ENCODE results near the gene ZMYND10.

ZMYND10 gene

GRCh38 chr3:50300681-50301254 lies 44.8 kb downstream of the ZMYND10 start:
- DNase-seq, result no peak

- DNase-seq, result peak; percentile 82
Observed at GRCh38 chr3:50299929-50300680, 45.4 kb downstream of the ZMYND10 start.

- DNase-seq, result no peak
Observed at GRCh38 chr3:50299638-50299928, 45.9 kb downstream of the ZMYND10 start.

DNA sequence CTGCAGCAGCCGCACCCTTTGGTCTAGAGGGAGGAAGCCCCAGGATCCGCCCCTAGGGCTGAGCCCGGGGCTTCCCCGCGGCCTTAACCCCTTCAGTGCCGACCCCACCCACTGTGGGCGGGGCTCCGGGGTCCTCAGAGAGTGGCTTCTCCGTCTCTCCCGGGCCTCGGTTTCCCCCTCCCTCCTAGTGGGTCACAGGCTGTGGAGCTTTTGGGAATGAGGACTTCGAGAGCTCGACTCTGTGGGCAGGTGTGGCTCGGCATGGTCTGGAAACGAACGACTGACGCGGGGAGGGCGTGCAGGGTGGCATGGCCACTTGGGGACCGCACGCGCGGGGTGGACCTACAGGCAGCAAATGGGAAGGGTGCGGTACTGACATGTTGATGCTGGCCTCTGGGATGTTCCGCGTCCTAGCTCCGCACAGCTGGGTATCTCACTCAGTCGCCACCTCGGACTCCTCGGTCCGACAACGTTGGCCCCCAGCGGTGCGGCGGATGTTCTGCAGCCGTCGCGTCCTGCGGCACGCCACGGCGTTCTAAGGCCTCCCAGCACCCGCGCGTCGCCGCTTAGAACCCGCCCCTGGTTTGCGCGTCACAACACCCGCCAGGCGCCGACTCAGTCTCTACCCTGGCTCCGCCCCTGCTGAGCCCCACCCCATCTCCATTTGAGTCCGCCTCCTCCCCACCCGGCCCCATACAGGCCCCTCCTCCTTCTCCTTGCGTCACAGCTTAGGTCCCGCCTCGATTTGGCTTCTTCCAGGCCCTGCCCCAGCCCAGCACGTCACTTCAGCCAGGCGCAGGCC lies 46.5 kb downstream of the ZMYND10 start, which contains the start of the genes HYAL3 and NAA80:
Gene HYAL3 (minus strand): TSS at position 570 of the 802 bp plus-strand sequence. CDS start 3,803 bp downstream, outside the sequence.
Gene NAA80 (minus strand): TSS at position 570 of the 802 bp plus-strand sequence. CDS start 1,942 bp downstream, outside the sequence.
- DNase-seq, result peak; percentile 100

GRCh38 chr3:50297896-50298725 lies 47.4 kb downstream of the ZMYND10 start:
- DNase-seq, result no peak

DNA sequence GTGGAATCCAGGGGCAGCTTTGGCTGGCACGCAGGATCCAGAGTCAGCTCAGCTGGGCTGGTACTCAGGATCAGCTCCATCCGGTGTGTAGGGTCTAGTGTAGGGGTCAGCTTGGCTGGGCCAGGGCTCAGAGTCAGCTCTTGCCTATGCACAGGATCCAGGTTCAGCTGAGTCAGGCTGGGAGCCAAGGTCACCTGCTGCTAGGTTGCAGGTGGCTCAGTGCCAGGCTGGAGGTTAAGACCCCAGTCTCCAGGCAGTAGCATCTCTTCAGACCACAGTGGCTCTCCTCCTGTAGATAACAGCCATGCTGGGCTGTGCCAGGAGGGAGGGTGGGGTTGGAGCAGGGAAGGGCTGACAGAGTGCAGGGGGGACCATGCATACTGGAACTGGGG lies 48.2 kb downstream of the ZMYND10 start:
- no peak for DNase-seq

DNA sequence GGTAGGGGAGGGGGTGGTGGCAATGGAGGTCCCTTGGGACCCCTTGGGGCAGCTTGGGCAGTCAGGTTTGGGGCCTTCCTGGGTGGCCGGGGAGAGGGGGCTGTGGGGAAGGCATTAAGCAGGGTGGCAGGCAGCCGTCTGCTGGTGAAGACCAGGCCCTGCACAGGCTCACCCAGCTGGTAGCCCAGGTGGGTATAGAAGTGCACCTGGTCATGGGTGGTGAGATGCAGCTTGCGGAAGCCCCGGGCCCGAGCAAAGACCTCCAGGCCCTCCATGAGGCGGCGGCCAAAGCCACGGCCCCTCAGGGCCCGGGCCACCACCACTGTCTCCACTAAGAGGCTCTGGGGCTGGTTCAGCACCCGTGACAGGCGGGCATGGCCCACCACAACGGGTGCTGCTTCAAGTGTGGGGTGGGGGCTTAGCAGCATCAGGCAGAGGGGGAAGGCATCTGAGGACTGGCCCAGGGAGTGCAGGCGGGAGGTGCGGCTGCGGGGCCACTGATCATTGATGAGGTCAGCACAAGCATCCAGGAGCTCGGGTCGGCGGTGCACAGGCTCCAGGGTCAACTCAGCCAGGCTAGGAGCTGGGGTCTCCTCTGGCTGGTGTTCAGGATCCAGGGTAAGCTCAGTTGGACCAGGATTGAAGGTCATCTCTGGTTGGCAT lies 48.7 kb downstream of the ZMYND10 start:
- DNase-seq, result no peak

- DNase-seq, result no peak
Observed at GRCh38 chr3:50295553-50296431, 49.7 kb downstream of the ZMYND10 start.

GRCh38 chr3:50294492-50295403 lies 50.8 kb downstream of the ZMYND10 start:
- no peak for DNase-seq

DNA sequence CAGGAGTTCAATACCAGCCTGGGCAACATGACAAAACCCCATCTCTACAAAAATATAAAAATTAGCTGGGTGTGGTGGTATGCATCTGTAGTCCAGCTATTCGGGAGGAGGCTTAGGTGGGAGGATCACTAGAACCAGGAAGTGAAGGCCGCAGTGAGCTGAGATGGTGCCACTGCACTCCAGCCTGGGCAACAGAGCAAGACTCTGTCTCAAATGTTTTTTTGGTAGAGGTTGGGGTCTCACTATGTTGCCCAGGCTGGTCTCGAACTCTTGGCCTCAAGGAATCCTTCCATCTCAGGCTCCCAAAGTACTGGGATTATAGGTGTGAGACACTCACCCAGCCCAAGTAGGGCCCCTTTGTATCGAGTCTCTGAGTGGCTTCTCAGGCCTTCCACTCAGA lies 51.4 kb downstream of the ZMYND10 start:
- no peak for DNase-seq

- no peak for DNase-seq
Observed at GRCh38 chr3:50293079-50293801, 52.3 kb downstream of the ZMYND10 start.

DNA sequence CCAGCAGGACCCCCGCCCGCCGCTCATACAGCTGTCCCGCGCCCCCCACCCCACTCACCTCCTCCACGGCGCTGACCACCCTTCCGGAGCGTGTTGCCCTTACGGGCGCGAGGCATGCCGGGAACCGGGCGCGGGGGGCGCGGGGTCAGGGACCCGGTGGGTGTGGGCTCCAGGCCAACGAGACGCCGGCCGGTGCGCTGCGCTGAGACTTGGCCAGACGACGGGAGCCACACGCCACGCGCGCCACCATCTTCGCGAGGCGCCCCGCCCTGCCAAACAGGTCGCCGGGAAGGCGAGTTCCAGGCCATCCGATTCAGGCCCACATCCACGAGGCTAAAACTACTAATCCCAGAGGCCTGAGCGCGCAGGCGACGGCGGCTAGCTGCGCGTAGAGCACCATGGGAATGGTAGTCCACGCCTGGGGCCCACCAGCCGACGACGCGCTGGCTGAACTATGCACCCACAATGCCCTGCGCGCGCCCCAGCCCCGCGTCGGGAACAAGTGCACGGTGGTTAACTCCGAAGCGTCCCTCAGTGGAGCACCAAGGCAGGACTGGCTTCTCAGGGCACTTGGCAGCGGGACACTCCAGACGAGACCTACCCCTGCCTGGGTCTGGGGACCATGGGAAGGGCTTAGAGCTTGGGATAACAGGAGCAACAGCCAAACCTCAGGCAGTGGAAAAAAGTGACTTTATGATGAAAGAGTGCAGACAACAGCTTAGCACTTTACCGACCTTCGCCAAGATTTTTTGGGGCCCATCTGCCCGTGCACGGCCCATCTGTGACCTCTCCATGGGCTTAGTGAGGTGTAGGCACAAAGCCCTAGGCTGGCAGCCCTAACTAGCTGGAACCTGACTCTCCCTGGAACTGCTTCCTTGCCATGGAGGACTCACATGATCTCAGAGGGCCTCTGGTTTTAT lies 53.1 kb downstream of the ZMYND10 start, which contains the start of gene IFRD2:
Gene IFRD2 (minus strand): TSS at position 271 of the 920 bp plus-strand sequence. CDS start 155 bp downstream, at position 116.
- peak; percentile 98 for DNase-seq
